Mesenchymal stem cell (in vitro differentiated cells and primary cell): ENCODE results near the gene ZNF559.

ENCODE experiments used
- DNase-seq: peaks from one replicate; pipeline ENCODE4 v3.0.0-alpha.2; 2013
- H2AFZ ChIP-seq: one replicate; pipeline ENCODE4 v1.6.1; 2013; ENCODE audit warnings: low read depth, mild to moderate bottlenecking, control low read depth, inconsistent platforms, low read length, moderate library complexity
- H2AK5ac ChIP-seq: 2 replicates; pipeline ENCODE4 v1.6.1; 2013; ENCODE audit warnings: low read length, moderate library complexity, mild to moderate bottlenecking, inconsistent platforms; ENCODE audit not compliant: severe bottlenecking
- H2BK120ac ChIP-seq: one replicate; pipeline ENCODE4 v1.6.1; 2013; ENCODE audit warnings: low read depth, mild to moderate bottlenecking, inconsistent platforms, low read length, moderate library complexity
- H2BK12ac ChIP-seq, 2 experiments: one replicate each; pipeline ENCODE4 v1.6.1; 2013; ENCODE audit warnings: inconsistent platforms in 2 of 2, low read length in 2 of 2, mild to moderate bottlenecking in 2 of 2, moderate library complexity in 2 of 2, control low read depth in 1 of 2
- H2BK15ac ChIP-seq: one replicate; pipeline ENCODE4 v1.6.1; 2013; ENCODE audit warnings: mild to moderate bottlenecking, low read depth, inconsistent platforms; ENCODE audit not compliant: poor library complexity, severe bottlenecking
- H2BK5ac ChIP-seq: 2 replicates; pipeline ENCODE4 v1.6.1; 2013; ENCODE audit warnings: low read depth, mild to moderate bottlenecking, low read length, control low read depth, inconsistent platforms; ENCODE audit not compliant: poor library complexity, severe bottlenecking
- H3K14ac ChIP-seq, 2 experiments: one replicate each; pipeline ENCODE4 v1.6.1; 2013; ENCODE audit warnings: inconsistent platforms in 2 of 2, low read length in 2 of 2, control low read depth in 1 of 2, mild to moderate bottlenecking in 1 of 2, moderate library complexity in 1 of 2
- H3K18ac ChIP-seq, 2 experiments: one replicate each; pipeline ENCODE4 v1.6.1; 2013; ENCODE audit warnings: inconsistent platforms in 2 of 2, low read length in 2 of 2, control low read depth in 1 of 2, low read depth in 1 of 2, mild to moderate bottlenecking in 1 of 2
- H3K23ac ChIP-seq, 2 experiments: one replicate each; pipeline ENCODE4 v1.6.1; 2013; ENCODE audit warnings: inconsistent platforms in 2 of 2, low read length in 2 of 2, mild to moderate bottlenecking in 2 of 2, moderate library complexity in 2 of 2, control low read depth in 1 of 2
- H3K27ac ChIP-seq: 2 replicates; pipeline ENCODE4 v1.5.1; 2013; ENCODE audit warnings: mild to moderate bottlenecking, moderate library complexity, low read length, control low read depth, inconsistent platforms; ENCODE audit not compliant: poor library complexity, severe bottlenecking
- H3K27me3 ChIP-seq, 2 experiments: 2 replicates each; pipeline versions ENCODE4 v1.6.1 to v1.7.0; 2013; ENCODE audit warnings: low read length in 2 of 2, mild to moderate bottlenecking in 2 of 2, moderate library complexity in 2 of 2, control low read depth in 1 of 2, inconsistent platforms in 1 of 2; ENCODE audit not compliant: control insufficient read depth in 1 of 2, insufficient read depth in 1 of 2
- H3K36me3 ChIP-seq, 2 experiments: 2 replicates each; pipeline versions ENCODE4 v1.6.1 to v1.7.0; 2013; ENCODE audit warnings: low read length in 2 of 2, control low read depth in 1 of 2, inconsistent platforms in 1 of 2, low read depth in 1 of 2, mild to moderate bottlenecking in 1 of 2; ENCODE audit not compliant: insufficient read depth in 2 of 2, control insufficient read depth in 1 of 2
- H3K4ac ChIP-seq, 2 experiments: one replicate each; pipeline ENCODE4 v1.6.1; 2013; ENCODE audit warnings: inconsistent platforms in 2 of 2, low read length in 2 of 2, mild to moderate bottlenecking in 2 of 2, moderate library complexity in 2 of 2, control low read depth in 1 of 2, low read depth in 1 of 2
- H3K4me1 ChIP-seq: 2 replicates; pipeline ENCODE4 v1.6.1; 2013; ENCODE audit warnings: low read depth, low read length, control low read depth; ENCODE audit not compliant: control insufficient read depth, insufficient read depth
- H3K4me2 ChIP-seq: 2 replicates; pipeline ENCODE4 v1.6.1; 2013; ENCODE audit warnings: low read length, mild to moderate bottlenecking, inconsistent platforms; ENCODE audit not compliant: poor library complexity, severe bottlenecking
- H3K4me3 ChIP-seq, 2 experiments: 2 replicates each; pipeline versions ENCODE4 v1.5.1 to v1.7.0; 2013; ENCODE audit warnings: low read length in 2 of 2, mild to moderate bottlenecking in 2 of 2, control low read depth in 1 of 2, low read depth in 1 of 2; ENCODE audit not compliant: insufficient read depth in 1 of 2
- H3K79me1 ChIP-seq: replicated peaks from 2 replicates; pipeline ENCODE4 v1.6.1; 2013; ENCODE audit warnings: mild to moderate bottlenecking, control low read depth, low read length, inconsistent platforms; ENCODE audit not compliant: poor library complexity, severe bottlenecking
- H3K9ac ChIP-seq: 2 replicates; pipeline ENCODE4 v1.7.0; 2013; ENCODE audit warnings: mild to moderate bottlenecking, low read length, moderate library complexity
- H3K9me3 ChIP-seq: 2 replicates; pipeline ENCODE4 v1.7.0; 2013; ENCODE audit warnings: mild to moderate bottlenecking, low read length; ENCODE audit not compliant: control insufficient read depth
- H4K8ac ChIP-seq: one replicate; pipeline ENCODE4 v1.6.1; 2013; ENCODE audit warnings: inconsistent platforms, mild to moderate bottlenecking, low read length, moderate library complexity
- H4K91ac ChIP-seq: one replicate; pipeline ENCODE4 v1.6.1; 2013; ENCODE audit warnings: mild to moderate bottlenecking, low read length, inconsistent platforms
- WGBS: methylation state at CpG from one replicate; pipeline ENCODE4 v1.1.7; 2013; ENCODE audit warnings: mixed read lengths; 5-methylcytosine and 5-hydroxymethylcytosine counted together

Gene ZNF559

GRCh38 chr19:9342610-9343304 lies 18.8 kb downstream of the ZNF559 start:
- peak overlapping the region in 1 of 2 experiments; percentile 59 for H3K4me3 ChIP-seq
- H2AK5ac ChIP-seq: no peak overlapping the region
- no peak overlapping the region for H4K91ac ChIP-seq
- no peak for DNase-seq
- no peak overlapping the region for H3K9ac ChIP-seq
- peaks cover 16 to 69% of the 10 kb centered on the region in 2 experiments for H3K36me3 ChIP-seq
- H3K4ac ChIP-seq: no peak overlapping the region
- WGBS: 94% methylated on average over 6 of the region's 6 CpGs
- H3K4me1 ChIP-seq: no peaks in the 10 kb centered on the region
- H3K27me3 ChIP-seq: no peaks in the 10 kb centered on the region
- peaks cover 94% of the 10 kb centered on the region for H3K9me3 ChIP-seq
- no peak overlapping the region for H2BK5ac ChIP-seq
- H2BK120ac ChIP-seq: no peak overlapping the region
- no peak overlapping the region for H3K18ac ChIP-seq
- H2BK15ac ChIP-seq: no peak overlapping the region
- no peak overlapping the region for H3K23ac ChIP-seq
- no peak overlapping the region for H2BK12ac ChIP-seq
- peaks cover 5% of the 10 kb centered on the region for H3K79me1 ChIP-seq
- H3K14ac ChIP-seq: no peak overlapping the region
- no peak overlapping the region for H3K4me2 ChIP-seq
- no peak overlapping the region for H4K8ac ChIP-seq
- no peak overlapping the region for H2AFZ ChIP-seq
- no peak overlapping the region for H3K27ac ChIP-seq

- Histone ChIP-seq H3K23ac (no peak overlapping the region), H2BK15ac (no peak overlapping the region), H2BK5ac (no peak overlapping the region), H2AK5ac (no peak overlapping the region), H4K91ac (no peak overlapping the region), H2BK12ac (no peak overlapping the region), H3K4ac (no peak overlapping the region), H3K79me1 (peaks cover 1% of the 10 kb centered on the region), H3K9ac (no peak overlapping the region), H3K4me1 (no peaks in the 10 kb centered on the region), H3K36me3 (peaks cover 14 to 63% of the 10 kb centered on the region in 2 experiments), H3K27ac (no peak overlapping the region), H3K14ac (no peak overlapping the region), H3K27me3 (no peaks in the 10 kb centered on the region), H3K4me2 (no peak overlapping the region), H2BK120ac (no peak overlapping the region), H3K18ac (no peak overlapping the region), H4K8ac (no peak overlapping the region), H2AFZ (no peak overlapping the region), H3K9me3 (peaks cover 96% of the 10 kb centered on the region), H3K4me3 (peak overlapping the region in 1 of 2 experiments; percentile 59)
- no peak for DNase-seq
- WGBS: 100% methylated on average over 1 of the region's 2 CpGs
Observed at GRCh38 chr19:9345005-9345404, 21.0 kb downstream of the ZNF559 start.

- 100% methylated on average over 3 of the region's 3 CpGs for WGBS
- Histone ChIP-seq H3K27me3 (no peaks in the 10 kb centered on the region), H2AK5ac (no peak overlapping the region)
Observed at GRCh38 chr19:9348253-9348652, 24.3 kb downstream of the ZNF559 start.

GRCh38 chr19:9348671-9349070 lies 24.7 kb downstream of the ZNF559 start:
- no peaks in the 10 kb centered on the region for H3K4me1 ChIP-seq
- H3K23ac ChIP-seq: no peak overlapping the region
- no peak overlapping the region for H2AK5ac ChIP-seq
- no peak overlapping the region for H3K4me2 ChIP-seq
- no peak overlapping the region for H2AFZ ChIP-seq
- peaks cover 20 to 37% of the 10 kb centered on the region in 2 experiments for H3K36me3 ChIP-seq
- WGBS: 97% methylated on average over 22 of the region's 22 CpGs
- no peak overlapping the region for H3K14ac ChIP-seq
- H3K4ac ChIP-seq: no peak overlapping the region
- no peak overlapping the region for H3K9ac ChIP-seq
- H2BK12ac ChIP-seq: no peak overlapping the region
- no peak overlapping the region for H3K18ac ChIP-seq
- H3K27ac ChIP-seq: no peak overlapping the region
- peak overlapping the region; percentile 44 for H2BK5ac ChIP-seq
- no peak overlapping the region for H4K91ac ChIP-seq
- peaks cover 93% of the 10 kb centered on the region for H3K9me3 ChIP-seq
- no peak overlapping the region for H2BK15ac ChIP-seq
- H2BK120ac ChIP-seq: no peak overlapping the region
- DNase-seq: no peak
- no peak overlapping the region for H4K8ac ChIP-seq
- H3K27me3 ChIP-seq: no peaks in the 10 kb centered on the region
- H3K4me3 ChIP-seq: peak overlapping the region in 1 of 2 experiments; percentile 59
- peaks cover 1% of the 10 kb centered on the region for H3K79me1 ChIP-seq

More at GRCh38 chr19:9348253-9348652, 24.3 kb downstream of the ZNF559 start:
- H3K79me1 ChIP-seq: peaks cover 1% of the 10 kb centered on the region
- H3K14ac ChIP-seq: no peak overlapping the region
- H3K9me3 ChIP-seq: peaks cover 94% of the 10 kb centered on the region
- peak overlapping the region in 1 of 2 experiments; percentile 59 for H3K4me3 ChIP-seq
- H2BK5ac ChIP-seq: no peak overlapping the region
- no peaks in the 10 kb centered on the region for H3K4me1 ChIP-seq
- no peak overlapping the region for H2AFZ ChIP-seq
- no peak overlapping the region for H4K91ac ChIP-seq
- H3K4me2 ChIP-seq: no peak overlapping the region
- no peak overlapping the region for H3K9ac ChIP-seq
- peaks cover 17 to 41% of the 10 kb centered on the region in 2 experiments for H3K36me3 ChIP-seq
- no peak overlapping the region for H3K18ac ChIP-seq
- no peak overlapping the region for H2BK12ac ChIP-seq
- no peak overlapping the region for H3K27ac ChIP-seq
- H4K8ac ChIP-seq: no peak overlapping the region
- H3K4ac ChIP-seq: no peak overlapping the region
- no peak for DNase-seq
- no peak overlapping the region for H3K23ac ChIP-seq
- H2BK120ac ChIP-seq: no peak overlapping the region
- H2BK15ac ChIP-seq: no peak overlapping the region
